Muscle layer of colon (tissue), 2 donors: ENCODE results near the gene ALKBH5.

Experiments
- H3K27ac ChIP-seq: one replicate; pipeline ENCODE4 v1.7.0; 2013; ENCODE audit warnings: low read depth, mild to moderate bottlenecking, low read length, moderate library complexity
- H3K27me3 ChIP-seq, 2 donors: one replicate each; pipeline ENCODE4 v1.7.0; 2013; ENCODE audit warnings: low read length in 2 of 2, mild to moderate bottlenecking in 2 of 2; ENCODE audit not compliant: insufficient read depth in 2 of 2, control insufficient read depth in 1 of 2
- H3K36me3 ChIP-seq: one replicate; pipeline ENCODE4 v1.7.0; 2013; ENCODE audit warnings: mild to moderate bottlenecking, low read length; ENCODE audit not compliant: insufficient read depth
- H3K4me1 ChIP-seq: one replicate; pipeline ENCODE4 v1.7.0; 2013; ENCODE audit warnings: mild to moderate bottlenecking, low read length; ENCODE audit not compliant: insufficient read depth
- H3K4me3 ChIP-seq, 2 donors: one replicate each; pipeline ENCODE4 v1.7.0; 2013; ENCODE audit warnings: low read length in 2 of 2, low read depth in 1 of 2, mild to moderate bottlenecking in 1 of 2, moderate library complexity in 1 of 2
- H3K9ac ChIP-seq: one replicate; pipeline ENCODE4 v1.7.0; 2013; ENCODE audit warnings: low read length
- H3K9me3 ChIP-seq: one replicate; pipeline ENCODE4 v1.7.0; 2013; ENCODE audit warnings: mild to moderate bottlenecking, low read length
- donor health status: abdominal sarcoma.
- donor health status: Adenocarcinoma of cecum.

Gene ALKBH5

DNA sequence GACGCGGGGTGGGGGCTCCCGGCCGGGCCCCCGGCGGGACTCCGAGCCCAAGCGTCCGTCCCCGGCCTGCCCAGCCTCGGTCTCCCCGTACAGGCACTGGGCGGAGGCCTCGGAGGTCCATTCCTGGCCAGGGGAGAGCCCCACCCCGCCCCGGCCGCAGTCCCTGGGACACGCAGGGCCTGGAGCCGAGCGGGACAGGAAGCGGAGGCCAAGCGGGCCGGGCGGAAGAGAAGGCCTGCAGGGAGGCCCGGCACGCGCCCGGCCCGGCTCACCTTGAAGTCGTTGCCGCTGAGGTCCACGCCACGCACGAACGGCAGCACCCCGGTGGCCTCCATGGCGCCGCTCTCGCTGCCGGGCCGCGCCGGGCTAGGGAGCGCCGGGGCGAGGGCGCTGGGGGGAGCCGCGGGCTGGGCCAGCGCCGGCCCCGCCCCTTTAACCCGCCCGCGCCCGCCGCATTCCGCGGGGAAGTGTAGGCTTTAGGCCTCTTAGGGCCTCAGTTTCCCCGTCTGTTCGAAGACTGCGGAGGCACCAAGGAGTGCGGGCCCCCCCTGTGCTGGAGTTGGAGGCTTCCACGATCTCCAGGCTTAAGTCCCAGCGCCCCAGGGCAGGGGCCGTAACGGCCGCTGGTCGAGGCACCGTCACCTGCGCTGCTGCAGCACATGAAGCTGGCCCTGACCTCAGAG lies 74.9 kb downstream of the ALKBH5 start, which contains the start of gene FLII:
FLII (minus strand) TSS at position 383 of the 683 bp plus-strand sequence; CDS start at position 335, 48 bp downstream.
- no peaks in the 10 kb centered on the region for H3K27me3 ChIP-seq
- peaks cover 40% of the 10 kb centered on the region for H3K36me3 ChIP-seq
- peak within 1 kb of the TSS; percentile 87 for H3K27ac ChIP-seq
- peak within 1 kb of the TSS; percentile 72 to 96 for H3K4me3 ChIP-seq
- peaks cover 36% of the 10 kb centered on the region for H3K4me1 ChIP-seq
- H3K9me3 ChIP-seq: no peaks in the 10 kb centered on the region
- H3K9ac ChIP-seq: peak within 1 kb of the TSS; percentile 82
